Thymus (tissue), 14 donors: ENCODE measurements around the gene MAP7D2. TPM values are rescaled to one million over a fixed set of nuclear protein-coding genes. Genes with fewer than 3 reads are reported as not detected.
"Not testable (repeated sequence)": the region's sequence is repeated elsewhere in the genome, so short reads cannot be mapped to it uniquely, and the experiment has no call there.

Source experiments
- DNase-seq, 9 donors: peaks; one replicate each; pipeline ENCODE4 v3.0.0-alpha.2; 2013; ENCODE audit warnings: low spot score in 9 of 9, low read depth in 6 of 9, missing footprints in 1 of 9
- H3K27ac ChIP-seq, 2 donors: one replicate each; pipeline ENCODE4 v1.5.1; 2013; ENCODE audit warnings: control low read depth in 1 of 2, low read depth in 1 of 2, low read length in 1 of 2, mild to moderate bottlenecking in 1 of 2, moderate library complexity in 1 of 2
- H3K27me3 ChIP-seq, 2 donors: one replicate each; pipeline ENCODE4 v1.5.1; 2013; ENCODE audit warnings: low read length in 1 of 2; ENCODE audit not compliant: control insufficient read depth in 2 of 2, insufficient read depth in 1 of 2
- H3K36me3 ChIP-seq, 2 donors: one replicate each; pipeline ENCODE4 v1.5.1; 2013; ENCODE audit warnings: low read length in 1 of 2, mild to moderate bottlenecking in 1 of 2, moderate library complexity in 1 of 2; ENCODE audit not compliant: control insufficient read depth in 2 of 2, insufficient read depth in 2 of 2
- H3K4me1 ChIP-seq, 2 donors: one replicate each; pipeline ENCODE4 v1.5.1; 2013; ENCODE audit warnings: low read length in 2 of 2; ENCODE audit not compliant: control insufficient read depth in 2 of 2, insufficient read depth in 2 of 2
- H3K4me3 ChIP-seq, 2 donors: one replicate each; pipeline ENCODE4 v1.5.1; 2013; ENCODE audit warnings: low read length in 2 of 2, control low read depth in 1 of 2, mild to moderate bottlenecking in 1 of 2
- H3K9me3 ChIP-seq, 2 donors: one replicate each; pipeline ENCODE4 v1.5.1; 2013; ENCODE audit warnings: low read length in 1 of 2, mild to moderate bottlenecking in 1 of 2; ENCODE audit not compliant: control insufficient read depth in 2 of 2, insufficient read depth in 1 of 2
- WGBS: extraction: QIAGEN DNeasy Blood & Tissue Kit; methylation state at CpG from one replicate; pipeline ENCODE4 v1.1.7; 2013; 5-methylcytosine and 5-hydroxymethylcytosine counted together
- long read RNA-seq, 10 donors: transcript quantifications; one replicate each; lab custom pipeline, GENCODE V29; 2026
- polyA plus RNA-seq: library from polyadenylated mRNA; stranded (reverse); fragments of 200-250 nt; gene quantifications from one replicate; pipeline ENCODE4 v1.2.3, GENCODE V29; 2013
- total RNA-seq: library from RNA; stranded (reverse); fragments of 120-200 nt; gene quantifications from one replicate; pipeline ENCODE4 v1.2.4, GENCODE V29; 2013
- donor health status: healthy.

The MAP7D2 gene
- 2.6 TPM for total RNA-seq
- polyA plus RNA-seq, result 4.4 TPM
- long read RNA-seq, donor 1, result 0 reads
- long read RNA-seq, donor 2, partial matches to known transcripts, result 0 of 1 reads
- long read RNA-seq, donor 2, other reads (novel, unspliced or antisense), result 0 of 1 reads
- long read RNA-seq, donor 3, partial matches to known transcripts, result 12 of 13 reads
- long read RNA-seq, donor 3, other reads (novel, unspliced or antisense), result 0 of 13 reads
- long read RNA-seq, donor 4, result 0 reads
- long read RNA-seq, donor 5, result 0 reads
- long read RNA-seq, donor 6, result 0 reads
- long read RNA-seq, donor 7, result 0 reads
- long read RNA-seq, donor 8, result 0 reads
- long read RNA-seq, donor 9, result 0 reads
- long read RNA-seq, donor 10, result 0 reads

DNA sequence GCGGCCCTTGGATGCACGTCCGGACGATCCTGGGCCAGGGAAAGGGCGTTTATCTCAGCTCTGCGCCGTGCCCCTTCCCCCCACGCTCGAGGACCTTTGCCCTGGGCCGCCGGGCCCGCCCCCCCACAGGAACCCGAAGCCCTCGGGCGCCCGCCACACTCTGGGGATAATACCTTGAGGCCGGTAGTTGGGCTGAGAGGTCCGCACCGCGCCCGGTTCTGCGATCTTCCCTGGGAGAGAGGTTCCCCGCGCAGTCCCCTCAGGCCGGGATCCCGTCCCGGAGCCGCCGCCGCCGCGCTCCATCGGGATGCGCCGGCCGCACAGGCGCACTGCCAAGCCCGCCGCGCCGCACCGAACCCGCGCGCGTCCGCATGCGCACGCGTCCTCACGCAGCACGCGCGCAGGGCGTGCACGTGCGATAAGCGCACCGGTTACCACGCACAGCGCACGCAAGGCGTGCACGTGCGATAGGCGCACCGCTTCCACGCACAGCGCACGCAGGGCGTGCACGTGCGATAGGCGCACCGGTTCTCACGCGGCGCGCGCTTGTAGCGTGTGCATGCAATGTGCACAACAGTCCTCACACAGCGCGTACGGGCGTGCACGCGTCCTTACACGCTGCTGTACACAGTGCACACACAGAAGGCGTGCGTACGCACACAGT is at the start of gene MAP7D2:
Gene MAP7D2, minus strand, starts transcription at position 331 of the 664 bp plus-strand sequence. Its CDS starts 28 bp downstream, at position 303.
- Histone ChIP-seq H3K27ac (no peak within 1 kb of the TSS), H3K4me3 (peak within 1 kb of the TSS; percentile 8 to 17), H3K4me1 (peaks cover 0 to 4% of the 10 kb centered on the region in 2 donors), H3K27me3 (peaks cover 3 to 36% of the 10 kb centered on the region in 2 donors), H3K9me3 (peaks cover 2 to 9% of the 10 kb centered on the region in 2 donors), H3K36me3 (no peaks in the 10 kb centered on the region)
- no peak for DNase-seq
- 21% methylated on average over 91 of the region's 91 CpGs for WGBS

DNA sequence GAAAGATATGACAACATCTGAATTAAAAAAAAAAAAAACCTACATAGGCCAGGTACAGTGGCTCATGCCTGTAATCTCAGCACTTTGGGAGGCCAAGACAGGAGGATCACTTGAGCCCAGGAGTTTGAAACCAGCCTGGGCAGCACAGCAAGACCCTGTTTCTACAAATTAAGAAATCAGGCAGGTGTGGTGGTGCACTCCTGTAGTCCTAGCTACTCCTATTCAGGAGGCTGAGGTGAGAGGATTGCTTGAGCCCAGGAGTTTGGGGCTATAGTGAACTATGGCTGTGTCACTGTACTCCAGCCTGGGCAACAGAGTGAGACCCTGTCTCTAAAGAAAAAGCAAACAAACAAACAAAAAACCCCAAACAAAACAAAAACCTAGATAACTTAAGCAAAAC is 45.8 kb upstream of the MAP7D2 start:
- not testable (repeated sequence) for H3K27me3 ChIP-seq, H3K4me1 ChIP-seq, DNase-seq, H3K27ac ChIP-seq, H3K4me3 ChIP-seq, H3K9me3 ChIP-seq
- peaks cover 16 to 31% of the 10 kb centered on the region in 2 donors for H3K36me3 ChIP-seq

DNA sequence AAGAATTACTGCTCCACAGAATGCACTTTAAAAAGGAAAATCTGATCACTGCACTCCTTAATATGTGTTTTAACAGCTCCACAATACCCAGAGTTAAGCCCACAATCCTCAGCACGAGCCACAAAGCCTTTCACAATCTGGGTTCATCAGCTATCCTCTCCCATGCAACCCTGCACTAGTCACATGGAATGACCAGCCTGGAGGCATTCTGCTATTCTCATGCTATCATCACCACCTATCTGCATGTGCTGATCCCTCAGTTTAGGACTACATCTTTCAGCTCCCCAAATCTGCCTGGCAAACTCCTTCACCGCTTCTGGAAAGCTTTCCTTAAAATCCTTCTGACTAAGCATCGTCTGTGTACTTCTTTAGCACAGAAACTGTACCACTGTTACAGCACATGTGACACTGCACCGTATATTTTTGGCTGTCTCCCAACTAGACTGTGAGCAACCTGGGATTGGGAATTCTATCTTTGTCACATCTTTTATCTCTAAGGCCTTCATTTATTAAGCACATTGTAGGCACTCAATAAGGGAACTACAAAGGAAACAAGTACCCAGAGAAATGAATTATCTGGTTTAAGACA is 43.2 kb upstream of the MAP7D2 start:
- Histone ChIP-seq H3K9me3 (no peaks in the 10 kb centered on the region), H3K4me1 (no peaks in the 10 kb centered on the region), H3K4me3 (no peak overlapping the region), H3K27me3 (no peaks in the 10 kb centered on the region), H3K36me3 (peaks cover 16 to 37% of the 10 kb centered on the region in 2 donors), H3K27ac (no peak overlapping the region)
- 98% methylated on average over 4 of the region's 4 CpGs for WGBS
- no peak for DNase-seq

DNA sequence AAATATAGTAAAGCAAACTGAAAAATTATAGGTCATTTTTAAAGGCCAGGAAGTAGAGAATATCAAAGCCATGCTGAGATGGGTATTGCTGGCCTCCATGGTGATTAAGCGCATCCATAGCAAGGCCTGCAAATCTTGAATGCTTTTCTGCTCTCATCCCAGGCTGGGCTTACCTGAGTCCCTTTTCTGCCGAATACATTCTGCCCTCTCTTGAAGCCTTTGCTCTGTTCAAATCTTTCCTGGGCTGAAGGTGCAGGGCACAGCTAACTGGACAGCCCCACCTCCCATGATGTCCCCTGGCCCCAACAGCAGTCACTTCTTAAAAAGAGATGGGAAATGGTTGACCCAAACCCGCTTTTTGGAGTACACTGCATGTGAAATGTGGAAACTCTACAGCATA is 35.0 kb upstream of the MAP7D2 start:
- H3K27me3 ChIP-seq, result no peaks in the 10 kb centered on the region
- 94% methylated on average over 3 of the region's 3 CpGs for WGBS
- H3K27ac ChIP-seq, result no peak overlapping the region
- no peaks in the 10 kb centered on the region for H3K9me3 ChIP-seq
- H3K4me1 ChIP-seq, result no peaks in the 10 kb centered on the region
- DNase-seq, result no peak
- H3K4me3 ChIP-seq, result no peak overlapping the region
- H3K36me3 ChIP-seq, result peaks cover 4 to 26% of the 10 kb centered on the region in 2 donors

DNA sequence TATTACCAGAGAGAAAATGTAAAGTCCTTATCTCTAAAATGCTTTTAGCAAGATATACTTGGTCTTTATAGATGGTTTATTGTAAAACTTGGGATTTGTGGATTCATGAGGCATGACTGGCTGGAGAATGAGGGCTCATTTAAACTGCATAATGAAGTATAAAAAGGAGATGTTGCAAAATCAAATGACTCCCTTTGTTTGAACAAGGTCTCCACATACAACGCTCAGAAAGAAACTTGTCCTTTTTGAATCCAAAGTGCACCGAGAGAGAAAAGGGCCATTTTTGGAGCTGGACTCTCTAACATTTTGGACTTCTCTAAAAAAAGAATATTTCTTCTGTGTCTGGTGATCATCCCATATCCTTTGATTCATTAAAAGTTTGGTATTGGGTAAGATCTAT is 32.6 kb upstream of the MAP7D2 start:
- 98% methylated on average over 2 of the region's 2 CpGs for WGBS
- no peaks in the 10 kb centered on the region for H3K4me1 ChIP-seq
- no peaks in the 10 kb centered on the region for H3K27me3 ChIP-seq
- no peak for DNase-seq
- H3K4me3 ChIP-seq, result no peak overlapping the region
- H3K27ac ChIP-seq, result no peak overlapping the region
- H3K36me3 ChIP-seq, result peaks cover 4 to 12% of the 10 kb centered on the region in 2 donors
- no peaks in the 10 kb centered on the region for H3K9me3 ChIP-seq

DNA sequence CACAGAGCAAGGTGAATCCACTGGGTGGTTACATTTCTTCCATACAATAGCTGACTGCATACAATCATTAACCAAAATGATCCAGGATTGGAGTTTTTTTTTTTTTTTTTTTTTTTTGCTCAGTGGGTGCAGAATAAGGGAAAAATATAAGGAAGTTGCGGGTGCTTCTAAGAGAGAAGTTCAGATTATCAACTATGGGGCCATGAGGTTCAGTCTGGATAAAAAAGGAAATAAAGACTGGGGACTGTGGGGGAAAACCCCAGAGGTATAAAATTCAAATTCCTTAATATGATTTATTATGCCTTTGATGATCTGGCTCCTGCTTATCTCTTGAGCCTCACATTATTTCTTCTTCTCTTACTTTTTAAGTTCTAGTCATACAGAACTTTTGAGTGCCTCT is 30.9 kb upstream of the MAP7D2 start:
- 100% methylated on average over 1 of the region's 1 CpG for WGBS
- Histone ChIP-seq H3K4me1 (no peaks in the 10 kb centered on the region), H3K27ac (no peak overlapping the region), H3K4me3 (no peak overlapping the region), H3K27me3 (no peaks in the 10 kb centered on the region), H3K36me3 (peaks cover 4 to 6% of the 10 kb centered on the region in 2 donors), H3K9me3 (no peaks in the 10 kb centered on the region)
- DNase-seq, result no peak

DNA sequence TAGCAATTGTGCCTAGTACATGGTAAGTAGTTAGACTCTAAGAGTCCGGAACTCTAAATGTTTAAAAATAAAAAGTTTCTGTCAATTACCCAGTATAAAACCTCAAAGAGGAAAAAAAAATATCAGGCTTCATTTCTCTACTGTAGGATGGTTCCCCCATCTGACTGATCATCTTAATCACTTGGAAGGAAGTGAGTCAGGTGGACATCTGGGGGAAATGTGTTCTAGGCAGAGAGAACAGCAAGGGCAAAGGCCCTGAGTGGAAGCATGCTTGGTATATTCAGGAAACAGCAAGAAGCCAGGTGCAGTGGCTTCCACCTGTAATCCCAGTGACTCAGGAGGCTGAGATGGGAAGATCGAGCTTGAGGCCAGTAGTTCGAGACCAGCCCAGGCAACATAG is 27.8 kb upstream of the MAP7D2 start:
- H3K4me1 ChIP-seq, result peaks cover 0 to 4% of the 10 kb centered on the region in 2 donors
- H3K9me3 ChIP-seq, result no peaks in the 10 kb centered on the region
- no peaks in the 10 kb centered on the region for H3K36me3 ChIP-seq
- no peak for DNase-seq
- H3K27me3 ChIP-seq, result no peaks in the 10 kb centered on the region
- H3K4me3 ChIP-seq, result no peak overlapping the region
- no peak overlapping the region for H3K27ac ChIP-seq
- WGBS, result 81% methylated on average over 3 of the region's 3 CpGs

DNA sequence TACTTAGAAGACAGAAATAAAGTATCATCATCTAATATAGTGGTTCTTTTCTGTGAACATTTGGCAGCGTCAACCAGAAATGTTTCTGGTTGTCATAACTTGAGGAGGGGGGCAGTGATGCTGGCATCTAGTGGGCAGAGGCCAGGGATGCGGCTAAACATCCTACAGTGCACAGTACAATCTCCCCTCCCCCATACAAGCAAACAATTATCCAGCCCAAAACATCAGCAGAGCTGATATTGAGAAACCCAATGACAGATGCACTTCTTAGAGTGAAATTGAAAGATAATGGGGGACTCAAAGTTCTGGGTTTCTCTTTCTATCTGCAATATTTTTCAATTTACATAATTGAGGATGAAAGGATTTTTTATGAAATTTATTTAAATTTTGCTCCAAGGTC is 26.9 kb upstream of the MAP7D2 start:
- DNase-seq, result no peak
- 97% methylated on average over 2 of the region's 2 CpGs for WGBS
- H3K27ac ChIP-seq, result no peak overlapping the region
- H3K4me3 ChIP-seq, result no peak overlapping the region
- peaks cover 0 to 7% of the 10 kb centered on the region in 2 donors for H3K4me1 ChIP-seq
- no peaks in the 10 kb centered on the region for H3K9me3 ChIP-seq
- no peaks in the 10 kb centered on the region for H3K27me3 ChIP-seq
- H3K36me3 ChIP-seq, result no peaks in the 10 kb centered on the region

DNA sequence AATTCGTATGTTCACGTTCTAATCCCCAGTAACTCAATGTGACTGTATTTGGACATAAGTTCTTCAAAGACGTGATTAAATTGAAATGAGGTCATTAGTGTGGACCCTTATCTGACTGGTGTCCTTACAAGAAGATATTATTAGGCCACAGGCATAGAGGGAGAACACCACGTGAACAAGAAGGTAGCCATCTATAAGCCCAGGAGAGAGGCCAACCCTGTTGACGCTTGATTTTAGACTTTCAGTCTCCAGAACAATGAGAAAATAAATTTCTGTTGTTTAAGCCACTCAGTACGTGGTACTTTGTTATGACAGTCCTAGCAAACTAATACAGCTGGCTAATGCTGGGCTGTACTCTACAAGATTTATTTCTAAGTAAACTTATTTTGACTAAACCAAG is 26.4 kb upstream of the MAP7D2 start:
- 95% methylated on average over 6 of the region's 6 CpGs for WGBS
- Histone ChIP-seq H3K27ac (no peak overlapping the region), H3K4me3 (no peak overlapping the region), H3K9me3 (no peaks in the 10 kb centered on the region), H3K27me3 (no peaks in the 10 kb centered on the region), H3K36me3 (peaks cover 0 to 3% of the 10 kb centered on the region in 2 donors), H3K4me1 (peaks cover 0 to 7% of the 10 kb centered on the region in 2 donors)
- DNase-seq, result no peak
